Measurements from ENCODE around the gene CENPT. TPM values are rescaled to one million over a fixed set of nuclear protein-coding genes. Genes with fewer than 3 reads are reported as not detected.
A peak's percentile ranks its signal among the peaks of the same experiment; 100 is the strongest.

The CENPT gene
- total and polyA plus RNA-seq, 2 of the 13 experiments (the other 11 are each of a cell fraction or from before 2014, with no cell fraction given) = 40.9 to 43.3 TPM

DNA sequence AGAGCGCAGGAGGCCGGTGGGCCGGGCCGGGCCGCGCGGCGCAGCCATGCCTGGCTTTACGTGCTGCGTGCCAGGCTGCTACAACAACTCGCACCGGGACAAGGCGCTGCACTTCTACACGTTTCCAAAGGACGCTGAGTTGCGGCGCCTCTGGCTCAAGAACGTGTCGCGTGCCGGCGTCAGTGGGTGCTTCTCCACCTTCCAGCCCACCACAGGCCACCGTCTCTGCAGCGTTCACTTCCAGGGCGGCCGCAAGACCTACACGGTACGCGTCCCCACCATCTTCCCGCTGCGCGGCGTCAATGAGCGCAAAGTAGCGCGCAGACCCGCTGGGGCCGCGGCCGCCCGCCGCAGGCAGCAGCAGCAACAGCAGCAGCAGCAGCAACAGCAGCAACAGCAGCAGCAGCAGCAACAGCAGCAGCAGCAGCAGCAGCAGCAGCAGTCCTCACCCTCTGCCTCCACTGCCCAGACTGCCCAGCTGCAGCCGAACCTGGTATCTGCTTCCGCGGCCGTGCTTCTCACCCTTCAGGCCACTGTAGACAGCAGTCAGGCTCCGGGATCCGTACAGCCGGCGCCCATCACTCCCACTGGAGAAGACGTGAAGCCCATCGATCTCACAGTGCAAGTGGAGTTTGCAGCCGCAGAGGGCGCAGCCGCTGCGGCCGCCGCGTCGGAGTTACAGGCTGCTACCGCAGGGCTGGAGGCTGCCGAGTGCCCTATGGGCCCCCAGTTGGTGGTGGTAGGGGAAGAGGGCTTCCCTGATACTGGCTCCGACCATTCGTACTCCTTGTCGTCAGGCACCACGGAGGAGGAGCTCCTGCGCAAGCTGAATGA, 4.8 kb downstream of the CENPT start (continued):
- TF ChIP-seq, protein P1, sequence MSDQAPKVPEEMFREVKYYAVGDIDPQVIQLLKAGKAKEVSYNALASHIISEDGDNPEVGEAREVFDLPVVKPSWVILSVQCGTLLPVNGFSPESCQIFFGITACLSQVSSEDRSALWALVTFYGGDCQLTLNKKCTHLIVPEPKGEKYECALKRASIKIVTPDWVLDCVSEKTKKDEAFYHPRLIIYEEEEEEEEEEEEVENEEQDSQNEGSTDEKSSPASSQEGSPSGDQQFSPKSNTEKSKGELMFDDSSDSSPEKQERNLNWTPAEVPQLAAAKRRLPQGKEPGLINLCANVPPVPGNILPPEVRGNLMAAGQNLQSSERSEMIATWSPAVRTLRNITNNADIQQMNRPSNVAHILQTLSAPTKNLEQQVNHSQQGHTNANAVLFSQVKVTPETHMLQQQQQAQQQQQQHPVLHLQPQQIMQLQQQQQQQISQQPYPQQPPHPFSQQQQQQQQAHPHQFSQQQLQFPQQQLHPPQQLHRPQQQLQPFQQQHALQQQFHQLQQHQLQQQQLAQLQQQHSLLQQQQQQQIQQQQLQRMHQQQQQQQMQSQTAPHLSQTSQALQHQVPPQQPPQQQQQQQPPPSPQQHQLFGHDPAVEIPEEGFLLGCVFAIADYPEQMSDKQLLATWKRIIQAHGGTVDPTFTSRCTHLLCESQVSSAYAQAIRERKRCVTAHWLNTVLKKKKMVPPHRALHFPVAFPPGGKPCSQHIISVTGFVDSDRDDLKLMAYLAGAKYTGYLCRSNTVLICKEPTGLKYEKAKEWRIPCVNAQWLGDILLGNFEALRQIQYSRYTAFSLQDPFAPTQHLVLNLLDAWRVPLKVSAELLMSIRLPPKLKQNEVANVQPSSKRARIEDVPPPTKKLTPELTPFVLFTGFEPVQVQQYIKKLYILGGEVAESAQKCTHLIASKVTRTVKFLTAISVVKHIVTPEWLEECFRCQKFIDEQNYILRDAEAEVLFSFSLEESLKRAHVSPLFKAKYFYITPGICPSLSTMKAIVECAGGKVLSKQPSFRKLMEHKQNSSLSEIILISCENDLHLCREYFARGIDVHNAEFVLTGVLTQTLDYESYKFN (CRISPR knock-in tag; conservative IDR thresholded peaks at IDR 0.05) = peak; percentile 25; the same call in 1 of the 2 replicates
- TF ChIP-seq, protein P2, sequence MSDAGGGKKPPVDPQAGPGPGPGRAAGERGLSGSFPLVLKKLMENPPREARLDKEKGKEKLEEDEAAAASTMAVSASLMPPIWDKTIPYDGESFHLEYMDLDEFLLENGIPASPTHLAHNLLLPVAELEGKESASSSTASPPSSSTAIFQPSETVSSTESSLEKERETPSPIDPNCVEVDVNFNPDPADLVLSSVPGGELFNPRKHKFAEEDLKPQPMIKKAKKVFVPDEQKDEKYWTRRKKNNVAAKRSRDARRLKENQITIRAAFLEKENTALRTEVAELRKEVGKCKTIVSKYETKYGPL (CRISPR knock-in tag; IDR thresholded peaks at IDR 0.05) = no peak
- TF ChIP-seq ZNF136 (CRISPR knock-in tag; IDR thresholded peaks at IDR 0.05; ENCODE audit: low read depth) = peak; percentile 24; the same call in 1 of the 2 replicates
- TF ChIP-seq, protein P3, sequence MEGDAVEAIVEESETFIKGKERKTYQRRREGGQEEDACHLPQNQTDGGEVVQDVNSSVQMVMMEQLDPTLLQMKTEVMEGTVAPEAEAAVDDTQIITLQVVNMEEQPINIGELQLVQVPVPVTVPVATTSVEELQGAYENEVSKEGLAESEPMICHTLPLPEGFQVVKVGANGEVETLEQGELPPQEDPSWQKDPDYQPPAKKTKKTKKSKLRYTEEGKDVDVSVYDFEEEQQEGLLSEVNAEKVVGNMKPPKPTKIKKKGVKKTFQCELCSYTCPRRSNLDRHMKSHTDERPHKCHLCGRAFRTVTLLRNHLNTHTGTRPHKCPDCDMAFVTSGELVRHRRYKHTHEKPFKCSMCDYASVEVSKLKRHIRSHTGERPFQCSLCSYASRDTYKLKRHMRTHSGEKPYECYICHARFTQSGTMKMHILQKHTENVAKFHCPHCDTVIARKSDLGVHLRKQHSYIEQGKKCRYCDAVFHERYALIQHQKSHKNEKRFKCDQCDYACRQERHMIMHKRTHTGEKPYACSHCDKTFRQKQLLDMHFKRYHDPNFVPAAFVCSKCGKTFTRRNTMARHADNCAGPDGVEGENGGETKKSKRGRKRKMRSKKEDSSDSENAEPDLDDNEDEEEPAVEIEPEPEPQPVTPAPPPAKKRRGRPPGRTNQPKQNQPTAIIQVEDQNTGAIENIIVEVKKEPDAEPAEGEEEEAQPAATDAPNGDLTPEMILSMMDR (CRISPR knock-in tag; IDR thresholded peaks at IDR 0.05) = peak; percentile 59
- TF ChIP-seq REPIN1 (CRISPR knock-in tag; IDR thresholded peaks at IDR 0.05; ENCODE audit: borderline replicate concordance, low read depth) = peak; percentile 3; the same call in 1 of the 2 replicates
- peak; percentile 82; the same call in 1 of the 2 replicates for TF ChIP-seq ZNF547 (CRISPR knock-in tag; IDR thresholded peaks at IDR 0.05)
- peak; percentile 84 for TF ChIP-seq ZSCAN25 (CRISPR knock-in tag; IDR thresholded peaks at IDR 0.05)
- no peak for TF ChIP-seq MTF1 (CRISPR knock-in tag; IDR thresholded peaks at IDR 0.05)
- TF ChIP-seq, protein P4, sequence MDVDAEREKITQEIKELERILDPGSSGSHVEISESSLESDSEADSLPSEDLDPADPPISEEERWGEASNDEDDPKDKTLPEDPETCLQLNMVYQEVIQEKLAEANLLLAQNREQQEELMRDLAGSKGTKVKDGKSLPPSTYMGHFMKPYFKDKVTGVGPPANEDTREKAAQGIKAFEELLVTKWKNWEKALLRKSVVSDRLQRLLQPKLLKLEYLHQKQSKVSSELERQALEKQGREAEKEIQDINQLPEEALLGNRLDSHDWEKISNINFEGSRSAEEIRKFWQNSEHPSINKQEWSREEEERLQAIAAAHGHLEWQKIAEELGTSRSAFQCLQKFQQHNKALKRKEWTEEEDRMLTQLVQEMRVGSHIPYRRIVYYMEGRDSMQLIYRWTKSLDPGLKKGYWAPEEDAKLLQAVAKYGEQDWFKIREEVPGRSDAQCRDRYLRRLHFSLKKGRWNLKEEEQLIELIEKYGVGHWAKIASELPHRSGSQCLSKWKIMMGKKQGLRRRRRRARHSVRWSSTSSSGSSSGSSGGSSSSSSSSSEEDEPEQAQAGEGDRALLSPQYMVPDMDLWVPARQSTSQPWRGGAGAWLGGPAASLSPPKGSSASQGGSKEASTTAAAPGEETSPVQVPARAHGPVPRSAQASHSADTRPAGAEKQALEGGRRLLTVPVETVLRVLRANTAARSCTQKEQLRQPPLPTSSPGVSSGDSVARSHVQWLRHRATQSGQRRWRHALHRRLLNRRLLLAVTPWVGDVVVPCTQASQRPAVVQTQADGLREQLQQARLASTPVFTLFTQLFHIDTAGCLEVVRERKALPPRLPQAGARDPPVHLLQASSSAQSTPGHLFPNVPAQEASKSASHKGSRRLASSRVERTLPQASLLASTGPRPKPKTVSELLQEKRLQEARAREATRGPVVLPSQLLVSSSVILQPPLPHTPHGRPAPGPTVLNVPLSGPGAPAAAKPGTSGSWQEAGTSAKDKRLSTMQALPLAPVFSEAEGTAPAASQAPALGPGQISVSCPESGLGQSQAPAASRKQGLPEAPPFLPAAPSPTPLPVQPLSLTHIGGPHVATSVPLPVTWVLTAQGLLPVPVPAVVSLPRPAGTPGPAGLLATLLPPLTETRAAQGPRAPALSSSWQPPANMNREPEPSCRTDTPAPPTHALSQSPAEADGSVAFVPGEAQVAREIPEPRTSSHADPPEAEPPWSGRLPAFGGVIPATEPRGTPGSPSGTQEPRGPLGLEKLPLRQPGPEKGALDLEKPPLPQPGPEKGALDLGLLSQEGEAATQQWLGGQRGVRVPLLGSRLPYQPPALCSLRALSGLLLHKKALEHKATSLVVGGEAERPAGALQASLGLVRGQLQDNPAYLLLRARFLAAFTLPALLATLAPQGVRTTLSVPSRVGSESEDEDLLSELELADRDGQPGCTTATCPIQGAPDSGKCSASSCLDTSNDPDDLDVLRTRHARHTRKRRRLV (CRISPR knock-in tag; IDR thresholded peaks at IDR 0.05) = peak; percentile 83; the same call in 1 of the 2 replicates
- TF ChIP-seq, protein P5, sequence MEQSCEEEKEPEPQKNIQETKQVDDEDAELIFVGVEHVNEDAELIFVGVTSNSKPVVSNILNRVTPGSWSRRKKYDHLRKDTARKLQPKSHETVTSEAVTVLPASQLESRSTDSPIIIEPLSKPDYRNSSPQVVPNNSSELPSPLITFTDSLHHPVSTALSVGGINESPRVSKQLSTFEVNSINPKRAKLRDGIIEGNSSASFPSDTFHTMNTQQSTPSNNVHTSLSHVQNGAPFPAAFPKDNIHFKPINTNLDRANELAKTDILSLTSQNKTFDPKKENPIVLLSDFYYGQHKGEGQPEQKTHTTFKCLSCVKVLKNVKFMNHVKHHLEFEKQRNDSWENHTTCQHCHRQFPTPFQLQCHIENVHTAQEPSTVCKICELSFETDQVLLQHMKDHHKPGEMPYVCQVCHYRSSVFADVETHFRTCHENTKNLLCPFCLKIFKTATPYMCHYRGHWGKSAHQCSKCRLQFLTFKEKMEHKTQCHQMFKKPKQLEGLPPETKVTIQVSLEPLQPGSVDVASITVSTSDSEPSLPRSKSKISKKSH (CRISPR knock-in tag; IDR thresholded peaks at IDR 0.05; ENCODE audit: borderline replicate concordance) = 0 out of 2 replicates have a peak, but pooled peaks have one; percentile 56
- peak; percentile 59; the same call in 1 of the 2 replicates for TF ChIP-seq KDM2A (CRISPR knock-in tag; IDR thresholded peaks at IDR 0.05; ENCODE audit: borderline replicate concordance, low read depth)
- no peak for TF ChIP-seq CCDC6 (CRISPR knock-in tag; IDR thresholded peaks at IDR 0.05)
- 0 out of 2 replicates have a peak, but pooled peaks have one; percentile 4 for TF ChIP-seq ZNF263 (CRISPR knock-in tag; IDR thresholded peaks at IDR 0.05)
- no peak for TF ChIP-seq ZNF121 (CRISPR knock-in tag; IDR thresholded peaks at IDR 0.05)
- TF ChIP-seq ZNF891 (CRISPR knock-in tag; IDR thresholded peaks at IDR 0.05) = no peak; the same call in 1 of the 2 replicates
